Endothelial cell of umbilical vein (primary cell): ENCODE data around the gene ACTN1. TPM values are rescaled to one million over a fixed set of nuclear protein-coding genes. Genes with fewer than 3 reads are reported as not detected.

Experiments used
- BruUV-seq: library from RNA; stranded (reverse); fragments of 400-500 nt; replicated peaks from 2 replicates; lab custom pipeline; 2021; lab: Mats Ljungman, UMichigan
- CTCF ChIA-PET: fragments of 300-600, 350-600 bp; sonication (Branson Sonifier 250); formaldehyde crosslinking; loops from one replicate; lab custom pipeline; 2021; ENCODE audit warnings: antibody characterized with exemption, inconsistent platforms; lab: Charles Lee
- POLR2A ChIA-PET: fragments of 300-600, 350-600 bp; sonication (Branson Sonifier 250); formaldehyde crosslinking; loops from one replicate; lab custom pipeline; 2021; ENCODE audit warnings: antibody characterized with exemption, inconsistent platforms; lab: Charles Lee
- DNase-seq: peaks from one replicate; pipeline ENCODE4 v3.0.0-alpha.2; 2011; ENCODE audit warnings: low read depth, low spot score
- FAIRE-seq: peaks from 2 replicates; lab custom pipeline; 2011; peaks lifted over from hg19 to GRCh38; lab: Jason Lieb, UNC
- H2AFZ ChIP-seq: 2 replicates; pipeline ENCODE4 v1.6.0; 2012; ENCODE audit warnings: low read depth, low read length, control low read depth, inconsistent platforms
- H3K27ac ChIP-seq: 2 replicates; pipeline ENCODE4 v1.5.1; 2011; ENCODE audit warnings: low read depth, mild to moderate bottlenecking, control low read depth, low read length, moderate library complexity; ENCODE audit not compliant: insufficient read depth
- H3K27me3 ChIP-seq, 2 experiments: 2 replicates each; pipeline versions ENCODE4 v1.6.0 to v1.6.1; 2011; ENCODE audit warnings: low read length in 2 of 2, mixed read lengths in 1 of 2; ENCODE audit not compliant: control insufficient read depth in 2 of 2, insufficient read depth in 2 of 2
- H3K36me3 ChIP-seq, 2 experiments: 2 replicates in 1 of 2; 3 replicates in 1 of 2; pipeline ENCODE4 v1.5.1; 2011; ENCODE audit warnings: low read length in 2 of 2, mild to moderate bottlenecking in 1 of 2, moderate library complexity in 1 of 2; ENCODE audit not compliant: control insufficient read depth in 2 of 2, insufficient read depth in 2 of 2; ENCODE audit errors: extremely low read depth in 1 of 2
- H3K4me1 ChIP-seq: 3 replicates; pipeline ENCODE4 v1.5.1; 2011; ENCODE audit warnings: mild to moderate bottlenecking, low read length; ENCODE audit not compliant: control insufficient read depth, insufficient read depth; ENCODE audit errors: extremely low read depth
- H3K4me2 ChIP-seq: 2 replicates; pipeline ENCODE4 v1.6.1; 2011; ENCODE audit warnings: low read length, control low read depth, mixed read lengths; ENCODE audit not compliant: insufficient read depth
- H3K4me3 ChIP-seq, 3 experiments: fragments of 200-600 bp in 1 of 3; sonication (generic), shearing (Covaris generic) in 1 of 3; replicated peaks in 1 of 3; 2 replicates each; pipeline ENCODE4 v1.5.1; 2011 to 2016; ENCODE audit warnings: control low read depth in 3 of 3, low read length in 3 of 3, mild to moderate bottlenecking in 2 of 3, inconsistent platforms in 1 of 3, low read depth in 1 of 3, moderate library complexity in 1 of 3; ENCODE audit not compliant: insufficient read depth in 1 of 3
- H3K79me2 ChIP-seq: 2 replicates; pipeline ENCODE4 v1.6.0; 2012; ENCODE audit warnings: low read length, inconsistent platforms; ENCODE audit not compliant: control insufficient read depth, insufficient read depth
- H3K9ac ChIP-seq: replicated peaks from 2 replicates; pipeline ENCODE3; 2011; ENCODE audit warnings: low read length, control low read depth; ENCODE audit not compliant: insufficient read depth; ENCODE audit errors: extremely low read depth
- H3K9me1 ChIP-seq: replicated peaks from 3 replicates; pipeline ENCODE4 v1.6.0; 2011; ENCODE audit warnings: mild to moderate bottlenecking, low read length; ENCODE audit not compliant: control insufficient read depth, insufficient read depth; ENCODE audit errors: extremely low read depth
- H3K9me3 ChIP-seq: replicated peaks from 2 replicates; pipeline ENCODE4 v1.5.1; 2012; ENCODE audit warnings: low read length, inconsistent platforms; ENCODE audit not compliant: control insufficient read depth, insufficient read depth
- H4K20me1 ChIP-seq: replicated peaks from 2 replicates; pipeline ENCODE3; 2011; ENCODE audit warnings: mild to moderate bottlenecking, low read length; ENCODE audit not compliant: control insufficient read depth, insufficient read depth; ENCODE audit errors: extremely low read depth
- CTCF ChIP-seq, 2 donors: IDR thresholded peaks; 1 replicate in 1 of 2; 2 replicates in 1 of 2; pipeline ENCODE4 v1.5.1; 2011; ENCODE audit warnings: low read length in 2 of 2, mild to moderate bottlenecking in 2 of 2, moderate library complexity in 2 of 2, control low read depth in 1 of 2, inconsistent platforms in 1 of 2, low read depth in 1 of 2; ENCODE audit not compliant: insufficient read depth in 1 of 2; ENCODE audit errors: extremely low read depth in 1 of 2
- EZH2 ChIP-seq: IDR thresholded peaks from 2 replicates; pipeline ENCODE4 v1.6.1; 2012; ENCODE audit warnings: borderline replicate concordance, low read depth, mild to moderate bottlenecking, moderate library complexity, low read length, inconsistent platforms; ENCODE audit not compliant: severe bottlenecking
- FOS ChIP-seq: IDR thresholded peaks from 2 replicates; pipeline ENCODE4 v1.6.1; 2011; ENCODE audit warnings: mild to moderate bottlenecking, low read length, moderate library complexity, borderline replicate concordance; ENCODE audit not compliant: insufficient read depth
- GATA2 ChIP-seq: IDR thresholded peaks from 2 replicates; pipeline ENCODE4 v1.7.0; 2011; ENCODE audit warnings: low read depth, mild to moderate bottlenecking, moderate library complexity, mixed read lengths, low read length; ENCODE audit not compliant: insufficient read length, insufficient read depth
- JUN ChIP-seq: IDR thresholded peaks from 2 replicates; pipeline ENCODE4 v1.6.1; 2011; ENCODE audit warnings: borderline replicate concordance, low read depth; ENCODE audit not compliant: insufficient read length, insufficient read depth
- MAX ChIP-seq: IDR thresholded peaks from 2 replicates; pipeline ENCODE4 v1.6.1; 2011; ENCODE audit not compliant: insufficient read depth, insufficient read length
- MYC ChIP-seq: IDR thresholded peaks from one replicate; pipeline ENCODE4 v1.6.1; 2011; ENCODE audit warnings: mild to moderate bottlenecking, low read depth, low read length
- POLR2A ChIP-seq: IDR thresholded peaks from 2 replicates; pipeline ENCODE4 v1.6.1; 2012; ENCODE audit warnings: low read depth, mild to moderate bottlenecking, control low read depth, low read length
- POLR2AphosphoS5 ChIP-seq: IDR thresholded peaks from 2 replicates; pipeline ENCODE4 v1.6.1; 2012; ENCODE audit warnings: low read depth, mild to moderate bottlenecking, control low read depth, low read length, moderate library complexity; ENCODE audit not compliant: insufficient read depth
- dilution Hi-C: fragments of 300-500 bp; cut with MboI; formaldehyde crosslinking; loops from one replicate; pipeline ENCODE4 v1.15.0; 2019; ENCODE audit warnings: low sequenced_read_pairs; ENCODE audit not compliant: extremely low pct_ligation_motif_present
- intact Hi-C: fragments of 100-400 bp; cut with micrococcal nuclease; formaldehyde crosslinking; loops from one replicate; pipeline ENCODE4 v1.10.0; 2022
- polyA plus RNA-seq, 4 experiments: library from polyadenylated mRNA; depleted of rRNA in 3 of 4; stranded (reverse) in 3 of 4; unstranded in 1 of 4; fragments of >200 nt; gene quantifications; 2 replicates each; pipeline versions ENCODE4 v1.2.1 to v1.2.3, GENCODE V29; 2011 to 2012; ENCODE audit warnings: missing spikeins in 1 of 4
- total RNA-seq: library from RNA; stranded (reverse); gene quantifications from 2 replicates; pipeline ENCODE4 v1.2.3, GENCODE V29; 2021

The ACTN1 gene
- total and polyA plus RNA-seq, 2 donors (not counting 3 experiments of a cell fraction or from before 2014, with no cell fraction given), result 442 to 463 TPM

GRCh38 chr14:68987653-68988036 lies 8.5 kb upstream of the ACTN1 start:
- ChIA-PET POLR2A (no interaction called here), CTCF (interaction anchor here (0.7 to 1.3 kb wide), 3 partner anchors 13 to 103 kb away, joined by 3 to 4 read pairs (median 3); no protein-coding TSS in a partner anchor)
- H4K20me1 ChIP-seq, result no peaks in the 10 kb centered on the region
- intact Hi-C loops, result no loop called here
- no peaks in the 10 kb centered on the region for H3K79me2 ChIP-seq
- no peak overlapping the region for H2AFZ ChIP-seq
- no peak overlapping the region for H3K9ac ChIP-seq
- no peak overlapping the region for H3K4me3 ChIP-seq
- DNase-seq (no peak), FAIRE-seq (no peak)
- no peaks in the 10 kb centered on the region for H3K27me3 ChIP-seq
- no peaks in the 10 kb centered on the region for H3K36me3 ChIP-seq
- no peaks in the 10 kb centered on the region for H3K9me1 ChIP-seq
- TF ChIP-seq POLR2A, result no peak
- no peaks in the 10 kb centered on the region for H3K9me3 ChIP-seq
- no TSS peak for BruUV-seq
- H3K4me1 ChIP-seq, result no peaks in the 10 kb centered on the region
- no peak overlapping the region for H3K4me2 ChIP-seq
- dilution Hi-C loops, result no loop called here
- H3K27ac ChIP-seq, result no peak overlapping the region

GRCh38 chr14:68986926-68987652 lies 8.0 kb upstream of the ACTN1 start:
- H3K27ac ChIP-seq, result no peak overlapping the region
- CTCF ChIA-PET, result interaction anchor here (0.9 to 1.5 kb wide), 7 partner anchors 9 to 110 kb away, joined by 3 to 5 read pairs (median 3); no protein-coding TSS in a partner anchor
- TF ChIP-seq MAX, result no peak
- TF ChIP-seq POLR2AphosphoS5, result no peak
- no peak for TF ChIP-seq POLR2A
- TF ChIP-seq FOS, result no peak
- TF ChIP-seq CTCF (IDR thresholded peaks at IDR 0.05; ENCODE audit: extremely low read depth in 1 of 2, insufficient read depth in 1 of 2, low read depth in 1 of 2, low read length in 2 of 2), result no peak
- TF ChIP-seq MYC, result no peak
- no peak for TF ChIP-seq GATA2
- TF ChIP-seq EZH2, result no peak
- no peak for TF ChIP-seq JUN
- no peak overlapping the region for H3K4me3 ChIP-seq
- intact Hi-C loops, result no loop called here
- H3K9ac ChIP-seq, result no peak overlapping the region
- dilution Hi-C loops, result no loop called here
- H4K20me1 ChIP-seq, result no peaks in the 10 kb centered on the region
- no peak overlapping the region for H2AFZ ChIP-seq
- H3K9me3 ChIP-seq, result no peaks in the 10 kb centered on the region
- DNase-seq, result no peak
- no TSS peak for BruUV-seq
- no peak overlapping the region for H3K4me2 ChIP-seq
- POLR2A ChIA-PET, result interaction anchor here (1.3 kb wide), 1 partner anchor 15 kb away, joined by 3 read pairs; no protein-coding TSS in a partner anchor
- H3K79me2 ChIP-seq, result no peaks in the 10 kb centered on the region
- no peak for FAIRE-seq
- H3K9me1 ChIP-seq, result no peaks in the 10 kb centered on the region
- H3K36me3 ChIP-seq, result no peaks in the 10 kb centered on the region
- no peaks in the 10 kb centered on the region for H3K27me3 ChIP-seq
- peaks cover 2% of the 10 kb centered on the region for H3K4me1 ChIP-seq
